ENCODE results near the gene BNC2. TPM values are rescaled to one million over a fixed set of nuclear protein-coding genes. Genes with fewer than 3 reads are reported as not detected.

Gene BNC2
- total RNA-seq, 1 donor from 2014 or later: 5.4 TPM

DNA sequence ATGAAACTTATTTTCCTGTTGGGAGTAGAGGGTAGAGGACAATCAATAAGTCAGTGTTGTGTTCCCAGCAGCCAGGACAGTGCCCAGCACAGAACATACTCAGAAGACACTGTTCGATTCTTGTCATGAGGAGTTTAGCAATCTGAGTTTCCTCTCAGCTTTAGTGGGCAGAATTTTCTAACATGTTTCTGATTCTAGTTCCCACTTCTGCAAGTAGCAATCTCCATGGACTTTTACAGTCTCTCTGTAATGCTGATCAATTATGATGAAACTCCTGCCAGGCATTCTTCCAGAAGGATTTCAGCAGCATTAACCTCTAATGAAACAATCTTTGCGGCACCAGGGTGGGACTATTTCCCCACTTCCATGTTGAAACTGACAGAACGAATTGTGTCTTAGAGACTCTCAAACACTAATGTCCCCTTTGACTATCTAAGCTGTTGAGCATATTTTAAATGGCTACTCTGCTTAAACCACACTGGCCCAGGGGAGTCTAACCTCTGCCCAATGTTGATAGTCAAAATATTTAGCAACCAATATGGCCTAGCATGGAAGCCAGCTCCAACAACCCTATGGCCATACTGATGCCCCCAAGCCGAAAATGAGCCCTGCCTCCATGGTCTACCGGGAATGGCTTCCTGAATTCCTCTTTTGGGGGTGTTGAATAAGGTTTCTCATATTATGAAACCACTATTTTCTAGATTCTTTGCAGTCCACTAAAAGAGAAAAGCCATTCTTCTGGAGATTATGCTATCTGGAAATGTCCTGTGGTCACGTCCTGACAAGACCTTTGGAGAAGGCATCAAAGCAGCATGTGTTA lies 484.3 kb downstream of the BNC2 start:
- Mint-ChIP-seq H3K27me3 (ENCODE audit: low read depth) (no peaks in the 10 kb centered on the region), H3K9me3 (peaks cover 10% of the 10 kb centered on the region), H3K4me3 (no peak overlapping the region), H3K27ac (ENCODE audit: unreplicated experiment) (no peak overlapping the region), H3K4me1 (peaks cover 7% of the 10 kb centered on the region), H3K36me3 (ENCODE audit: low read depth) (peaks cover 3% of the 10 kb centered on the region)
- DNase-seq (ENCODE audit: low read depth, low spot score): no peak
- TF ChIP-seq, protein P1, sequence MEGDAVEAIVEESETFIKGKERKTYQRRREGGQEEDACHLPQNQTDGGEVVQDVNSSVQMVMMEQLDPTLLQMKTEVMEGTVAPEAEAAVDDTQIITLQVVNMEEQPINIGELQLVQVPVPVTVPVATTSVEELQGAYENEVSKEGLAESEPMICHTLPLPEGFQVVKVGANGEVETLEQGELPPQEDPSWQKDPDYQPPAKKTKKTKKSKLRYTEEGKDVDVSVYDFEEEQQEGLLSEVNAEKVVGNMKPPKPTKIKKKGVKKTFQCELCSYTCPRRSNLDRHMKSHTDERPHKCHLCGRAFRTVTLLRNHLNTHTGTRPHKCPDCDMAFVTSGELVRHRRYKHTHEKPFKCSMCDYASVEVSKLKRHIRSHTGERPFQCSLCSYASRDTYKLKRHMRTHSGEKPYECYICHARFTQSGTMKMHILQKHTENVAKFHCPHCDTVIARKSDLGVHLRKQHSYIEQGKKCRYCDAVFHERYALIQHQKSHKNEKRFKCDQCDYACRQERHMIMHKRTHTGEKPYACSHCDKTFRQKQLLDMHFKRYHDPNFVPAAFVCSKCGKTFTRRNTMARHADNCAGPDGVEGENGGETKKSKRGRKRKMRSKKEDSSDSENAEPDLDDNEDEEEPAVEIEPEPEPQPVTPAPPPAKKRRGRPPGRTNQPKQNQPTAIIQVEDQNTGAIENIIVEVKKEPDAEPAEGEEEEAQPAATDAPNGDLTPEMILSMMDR (conservative IDR thresholded peaks at IDR 0.05): no peak

DNA sequence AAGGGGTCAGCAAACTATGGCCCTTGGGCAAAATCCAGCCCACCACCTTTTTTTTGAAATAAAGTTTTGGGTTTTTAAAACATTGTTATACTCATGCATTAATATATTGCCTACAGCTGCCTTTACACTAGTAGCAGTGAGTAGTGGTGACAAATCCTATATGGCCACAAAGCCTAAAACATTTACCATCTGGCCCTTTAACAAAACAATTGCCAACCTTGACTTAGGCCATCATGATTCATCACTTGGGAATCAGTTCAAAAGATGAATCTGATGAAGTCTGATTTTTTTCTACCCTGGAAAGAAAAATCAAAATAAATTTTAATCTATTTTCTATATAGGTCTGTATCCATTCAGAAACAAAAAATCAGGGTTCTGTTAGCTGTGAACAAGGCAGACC lies 484.9 kb downstream of the BNC2 start:
- DNase-seq (ENCODE audit: low read depth, low spot score): no peak
- Mint-ChIP-seq H3K27ac (ENCODE audit: unreplicated experiment) (no peak overlapping the region), H3K36me3 (ENCODE audit: low read depth) (peaks cover 3% of the 10 kb centered on the region), H3K27me3 (ENCODE audit: low read depth) (no peaks in the 10 kb centered on the region), H3K9me3 (peaks cover 6% of the 10 kb centered on the region), H3K4me1 (peaks cover 7% of the 10 kb centered on the region), H3K4me3 (no peak overlapping the region)
- TF ChIP-seq, protein P1 (conservative IDR thresholded peaks at IDR 0.05): no peak

DNA sequence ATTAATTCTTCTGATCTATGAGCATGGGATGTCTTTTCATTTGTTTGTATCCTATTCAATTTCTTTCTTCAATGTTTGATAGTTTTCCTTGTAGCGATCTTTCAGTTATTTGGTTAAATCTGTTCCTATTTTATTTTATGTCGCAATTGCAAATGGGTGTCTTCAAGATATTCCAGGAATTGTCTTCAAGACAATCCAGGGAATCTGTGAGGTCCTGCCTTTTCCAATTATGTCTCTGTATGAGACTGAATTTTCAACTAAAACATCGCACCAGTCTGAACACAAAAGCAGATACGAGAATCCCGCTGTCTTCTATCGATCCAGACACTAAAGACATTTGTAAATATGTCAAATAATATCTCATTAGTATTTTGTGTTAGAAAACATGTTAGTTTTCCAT lies 485.5 kb downstream of the BNC2 start:
- Mint-ChIP-seq H3K27ac (ENCODE audit: unreplicated experiment) (no peak overlapping the region), H3K9me3 (peaks cover 6% of the 10 kb centered on the region), H3K4me3 (no peak overlapping the region), H3K27me3 (ENCODE audit: low read depth) (no peaks in the 10 kb centered on the region), H3K36me3 (ENCODE audit: low read depth) (peaks cover 3% of the 10 kb centered on the region), H3K4me1 (peaks cover 3% of the 10 kb centered on the region)
- DNase-seq (ENCODE audit: low read depth, low spot score): no peak
- TF ChIP-seq, protein P1 (conservative IDR thresholded peaks at IDR 0.05): no peak

DNA sequence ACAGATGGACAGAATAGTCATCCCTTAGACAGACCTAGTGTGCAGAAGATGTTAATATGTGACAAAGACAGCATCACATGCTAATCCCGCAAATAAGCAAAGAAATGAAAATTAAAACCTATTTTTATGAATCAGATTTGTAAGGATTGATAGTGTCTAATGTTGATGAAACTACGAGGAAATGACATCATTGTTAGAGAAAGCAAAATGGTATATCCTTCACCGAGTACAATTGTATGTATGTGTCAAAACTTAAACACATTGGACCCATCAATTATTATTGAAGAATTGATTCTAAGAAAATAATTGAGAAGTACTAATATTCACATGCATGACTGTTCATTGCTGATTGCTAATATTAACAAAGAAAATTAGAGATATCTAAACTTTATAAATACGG lies 493.2 kb downstream of the BNC2 start:
- TF ChIP-seq, protein P1 (conservative IDR thresholded peaks at IDR 0.05): no peak

DNA sequence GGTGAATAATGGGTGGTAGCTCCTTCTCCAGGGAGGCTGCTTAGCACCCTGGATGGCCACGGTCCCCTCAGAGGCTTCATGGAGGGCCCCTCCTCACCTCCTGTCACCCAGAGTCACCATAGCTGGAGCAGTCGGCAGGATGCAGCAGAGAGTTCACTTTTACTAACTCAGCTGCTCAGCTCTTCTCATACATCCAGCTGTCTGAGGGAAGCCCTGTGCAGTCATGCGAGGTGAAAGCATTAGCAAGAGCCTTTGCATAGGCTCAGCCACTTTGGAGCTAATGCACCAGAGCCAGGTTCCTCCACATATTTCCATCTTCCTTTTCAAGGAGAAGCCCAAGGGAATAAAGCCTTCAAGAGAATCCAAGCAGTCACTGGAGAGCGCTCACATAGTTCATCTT lies 499.2 kb downstream of the BNC2 start:
- Mint-ChIP-seq H3K27me3 (ENCODE audit: low read depth) (no peaks in the 10 kb centered on the region), H3K27ac (ENCODE audit: unreplicated experiment) (no peak overlapping the region), H3K36me3 (ENCODE audit: low read depth) (no peaks in the 10 kb centered on the region), H3K4me3 (no peak overlapping the region), H3K4me1 (no peaks in the 10 kb centered on the region), H3K9me3 (peaks cover 18% of the 10 kb centered on the region)
- DNase-seq (ENCODE audit: low read depth, low spot score): no peak
- TF ChIP-seq, protein P1 (conservative IDR thresholded peaks at IDR 0.05): no peak

More for the DNA sequence above, 493.2 kb downstream of the BNC2 start:
- no peaks in the 10 kb centered on the region for H3K27me3 Mint-ChIP-seq (ENCODE audit: low read depth)
- no peaks in the 10 kb centered on the region for H3K4me1 Mint-ChIP-seq
- H3K4me3 Mint-ChIP-seq: no peak overlapping the region
- H3K36me3 Mint-ChIP-seq (ENCODE audit: low read depth): no peaks in the 10 kb centered on the region
- no peak for DNase-seq (ENCODE audit: low read depth, low spot score)
- peaks cover 13% of the 10 kb centered on the region for H3K9me3 Mint-ChIP-seq
- H3K27ac Mint-ChIP-seq (ENCODE audit: unreplicated experiment): no peak overlapping the region
